Stomach (tissue), 19 donors: ENCODE results near the gene DIMT1. TPM values are rescaled to one million over a fixed set of nuclear protein-coding genes. Genes with fewer than 3 reads are reported as not detected.
A peak's percentile ranks its signal among the peaks of the same experiment; 100 is the strongest.

ENCODE experiments used
- DNase-seq, 2 donors: peaks; one replicate each; pipeline versions ENCODE4 v3.0.0 to v3.0.0-alpha.2; 2013 to 2019
- H3K27ac ChIP-seq, 5 donors: fragments of 200-600 bp in 4 of 5; sonication (generic) in 4 of 5; one replicate each; pipeline ENCODE4 v1.5.1; 2013 to 2019; ENCODE audit warnings: mild to moderate bottlenecking in 1 of 5, moderate library complexity in 1 of 5
- H3K27me3 ChIP-seq, 3 donors: fragments of 200-600 bp; sonication (generic); one replicate each; pipeline ENCODE4 v1.5.1; 2017 to 2019; ENCODE audit warnings: mixed run types in 1 of 3
- H3K36me3 ChIP-seq, 4 donors: fragments of 200-600 bp; sonication (generic); 1 replicate in 3 of 4; 2 replicates in 1 of 4; pipeline ENCODE4 v1.5.1; 2016 to 2019
- H3K4me1 ChIP-seq, 4 donors: fragments of 200-600 bp; sonication (generic); one replicate each; pipeline ENCODE4 v1.5.1; 2016 to 2019
- H3K4me3 ChIP-seq, 4 donors: fragments of 200-600 bp; sonication (generic) in 3 of 4; one replicate each; pipeline ENCODE4 v1.5.1; 2016 to 2019; ENCODE audit warnings: mild to moderate bottlenecking in 1 of 4
- H3K9me3 ChIP-seq, 4 donors: fragments of 200-600 bp; sonication (generic); one replicate each; pipeline ENCODE4 v1.5.1; 2016 to 2019
- EP300 ChIP-seq: sonication (generic); formaldehyde crosslinking; IDR thresholded peaks from one replicate; pipeline ENCODE4 v1.6.1; 2017; ENCODE audit warnings: antibody characterized with exemption
- POLR2A ChIP-seq, 4 donors: fragments of 450-650 bp; IDR thresholded peaks; one replicate each; pipeline ENCODE4 v1.6.1; 2016; ENCODE audit warnings: antibody characterized with exemption in 4 of 4, control low read depth in 2 of 4, mild to moderate bottlenecking in 1 of 4, moderate library complexity in 1 of 4
- POLR2AphosphoS5 ChIP-seq, 3 donors: sonication (generic); formaldehyde crosslinking; IDR thresholded peaks; one replicate each; pipeline ENCODE4 v1.6.1; 2016; ENCODE audit warnings: antibody characterized with exemption in 3 of 3
- WGBS, 5 donors: extraction: QIAGEN DNeasy Blood & Tissue Kit in 3 of 5; methylation state at CpG; one replicate each; pipeline versions ENCODE4 v1.1.5 to v1.1.7; 2013 to 2018; 5-methylcytosine and 5-hydroxymethylcytosine counted together
- intact Hi-C: fragments of 100-400 bp; cut with DNase I; formaldehyde crosslinking; loops from one replicate; pipeline ENCODE4 v1.15.1; 2023; ENCODE audit warnings: low total_unique reads
- long read RNA-seq, 10 donors: transcript quantifications; one replicate each; lab custom pipeline, GENCODE V29; 2026
- polyA plus RNA-seq, 3 donors: library from polyadenylated mRNA; stranded (reverse); fragments of 200-250 nt; gene quantifications; one replicate each; pipeline ENCODE4 v1.2.3, GENCODE V29; 2013
- total RNA-seq, 5 donors: library from RNA; depleted of rRNA; stranded (reverse); fragments of >200 nt; gene quantifications; one replicate each; pipeline versions ENCODE4 v1.1.0 to v1.2.3, GENCODE V29; 2014 to 2016
- TF ChIP-seq, protein P1 (sequence below), 7 experiments: fragments of 450-650 bp in 4 of 7; fragments of 200-600 bp in 3 of 7; sonication (generic) in 3 of 7; IDR thresholded peaks; one replicate each; pipeline ENCODE4 v1.5.1; 2016 to 2019; ENCODE audit warnings: antibody characterized with exemption in 7 of 7, control low read depth in 2 of 7, mild to moderate bottlenecking in 1 of 7
- donor health status: healthy with polysubstance abuse.
- donor health status: Bipolar disorder and iron deficiency.
- donor health status: healthy.

DIMT1 gene
- total RNA-seq: 10 to 100 TPM in 2 of 5 donors, 1 to 10 TPM in 3; 2.0 to 19.1 (median 7.0) TPM
- 10 to 100 TPM; 11.5 to 13.8 (median 13.6) TPM for polyA plus RNA-seq
- long read RNA-seq, donor 1, partial matches to known transcripts: 0 of 2 reads
- long read RNA-seq, donor 1, other reads (novel, unspliced or antisense): 0 of 2 reads
- long read RNA-seq, donor 2, partial matches to known transcripts: 0 of 3 reads
- long read RNA-seq, donor 2, other reads (novel, unspliced or antisense): 0 of 3 reads
- long read RNA-seq, donor 3, partial matches to known transcripts: 0 of 3 reads
- long read RNA-seq, donor 3, other reads (novel, unspliced or antisense): 0 of 3 reads
- long read RNA-seq, donor 4, partial matches to known transcripts: 0 of 2 reads
- long read RNA-seq, donor 4, other reads (novel, unspliced or antisense): 0 of 2 reads
- long read RNA-seq, donor 5, transcript DIMT1-201 (12 exons, 2,859 nt): major isoform, 10 of 10 reads
- long read RNA-seq, donor 5, partial matches to known transcripts: 0 of 10 reads
- long read RNA-seq, donor 5, other reads (novel, unspliced or antisense): 0 of 10 reads
- long read RNA-seq, donor 6, transcript DIMT1-201 (12 exons, 2,859 nt): major isoform, 9 of 10 reads
- long read RNA-seq, donor 6, partial matches to known transcripts: 0 of 10 reads
- long read RNA-seq, donor 6, other reads (novel, unspliced or antisense): 0 of 10 reads
- long read RNA-seq, donor 7, transcript DIMT1-201 (12 exons, 2,859 nt): major isoform, 11 of 12 reads
- long read RNA-seq, donor 7, partial matches to known transcripts: 0 of 12 reads
- long read RNA-seq, donor 7, other reads (novel, unspliced or antisense): 0 of 12 reads
- long read RNA-seq, donor 8, transcript DIMT1-201 (12 exons, 2,859 nt): major isoform, 8 of 9 reads
- long read RNA-seq, donor 8, partial matches to known transcripts: 0 of 9 reads
- long read RNA-seq, donor 8, other reads (novel, unspliced or antisense): 0 of 9 reads
- long read RNA-seq, donor 9, transcript DIMT1-201 (12 exons, 2,859 nt): major isoform, 7 of 7 reads
- long read RNA-seq, donor 9, partial matches to known transcripts: 0 of 7 reads
- long read RNA-seq, donor 9, other reads (novel, unspliced or antisense): 0 of 7 reads
- long read RNA-seq, donor 10, partial matches to known transcripts: 0 of 2 reads
- long read RNA-seq, donor 10, other reads (novel, unspliced or antisense): 0 of 2 reads

- TF ChIP-seq EP300 (no peak), POLR2AphosphoS5 (IDR thresholded peaks at IDR 0.05) (peak; percentile 86 to 95 (median 88)), POLR2A (IDR thresholded peaks at IDR 0.05) (peak in 2 of 4 donors; percentile 34 to 47)
- TF ChIP-seq, protein P1, sequence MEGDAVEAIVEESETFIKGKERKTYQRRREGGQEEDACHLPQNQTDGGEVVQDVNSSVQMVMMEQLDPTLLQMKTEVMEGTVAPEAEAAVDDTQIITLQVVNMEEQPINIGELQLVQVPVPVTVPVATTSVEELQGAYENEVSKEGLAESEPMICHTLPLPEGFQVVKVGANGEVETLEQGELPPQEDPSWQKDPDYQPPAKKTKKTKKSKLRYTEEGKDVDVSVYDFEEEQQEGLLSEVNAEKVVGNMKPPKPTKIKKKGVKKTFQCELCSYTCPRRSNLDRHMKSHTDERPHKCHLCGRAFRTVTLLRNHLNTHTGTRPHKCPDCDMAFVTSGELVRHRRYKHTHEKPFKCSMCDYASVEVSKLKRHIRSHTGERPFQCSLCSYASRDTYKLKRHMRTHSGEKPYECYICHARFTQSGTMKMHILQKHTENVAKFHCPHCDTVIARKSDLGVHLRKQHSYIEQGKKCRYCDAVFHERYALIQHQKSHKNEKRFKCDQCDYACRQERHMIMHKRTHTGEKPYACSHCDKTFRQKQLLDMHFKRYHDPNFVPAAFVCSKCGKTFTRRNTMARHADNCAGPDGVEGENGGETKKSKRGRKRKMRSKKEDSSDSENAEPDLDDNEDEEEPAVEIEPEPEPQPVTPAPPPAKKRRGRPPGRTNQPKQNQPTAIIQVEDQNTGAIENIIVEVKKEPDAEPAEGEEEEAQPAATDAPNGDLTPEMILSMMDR (IDR thresholded peaks at IDR 0.05): peak in 1 of 7 experiments; percentile 8
- Histone ChIP-seq H3K27ac (peak within 1 kb of the TSS; percentile 90 to 96 (median 96)), H3K4me1 (peaks cover 4 to 26% (median 11%) of the 10 kb centered on the region in 4 donors), H3K36me3 (peaks cover 0 to 28% (median 24%) of the 10 kb centered on the region in 4 donors), H3K9me3 (no peaks in the 10 kb centered on the region), H3K4me3 (peak within 1 kb of the TSS; percentile 81 to 90 (median 86)), H3K27me3 (no peaks in the 10 kb centered on the region)
- WGBS, 5 donors: 0% methylated on average over 27 to 66 of the region's 66 CpGs
- peak; percentile 96 to 99 for DNase-seq
- intact Hi-C loops: no loop called here
Observed at GRCh38 chr5:62403411-62404250, at the start of gene DIMT1. Gene DIMT1 (minus strand): TSS chr5:62403905. CDS start chr5:62403772, 133 bp downstream.

- H3K27me3 ChIP-seq: no peaks in the 10 kb centered on the region
- TF ChIP-seq, protein P1 (IDR thresholded peaks at IDR 0.05): no peak
- TF ChIP-seq EP300 (no peak), POLR2AphosphoS5 (IDR thresholded peaks at IDR 0.05) (no peak), POLR2A (IDR thresholded peaks at IDR 0.05) (no peak)
- intact Hi-C loops: no loop called here
- H3K4me1 ChIP-seq: peaks cover 0 to 9% (median 0%) of the 10 kb centered on the region in 4 donors
- H3K4me3 ChIP-seq: no peak overlapping the region
- peaks cover 0 to 56% (median 49%) of the 10 kb centered on the region in 4 donors for H3K36me3 ChIP-seq
- no peak for DNase-seq
- 83 to 90% (median 88%) methylated on average over 2 of the region's 2 CpGs for WGBS, 5 donors
- no peaks in the 10 kb centered on the region for H3K9me3 ChIP-seq
- no peak overlapping the region for H3K27ac ChIP-seq
Observed at GRCh38 chr5:62450259-62450658, 46.6 kb upstream of the DIMT1 start.

- no peak for DNase-seq
- Histone ChIP-seq H3K4me1 (peaks cover 0 to 9% (median 0%) of the 10 kb centered on the region in 4 donors), H3K9me3 (no peaks in the 10 kb centered on the region), H3K27ac (no peak overlapping the region), H3K27me3 (no peaks in the 10 kb centered on the region), H3K36me3 (peaks cover 0 to 50% (median 37%) of the 10 kb centered on the region in 4 donors), H3K4me3 (no peak overlapping the region)
- intact Hi-C loops: no loop called here
- 88 to 99% (median 95%) methylated on average over 5 of the region's 5 CpGs for WGBS, 5 donors
- TF ChIP-seq, protein P1 (IDR thresholded peaks at IDR 0.05): no peak
- TF ChIP-seq EP300 (no peak), POLR2A (IDR thresholded peaks at IDR 0.05) (no peak), POLR2AphosphoS5 (IDR thresholded peaks at IDR 0.05) (no peak)
Observed at GRCh38 chr5:62448528-62448927, 44.8 kb upstream of the DIMT1 start.
